DMS153 (cell line): Measurements from ENCODE around the gene IRAK1.

ENCODE experiments used
- DNase-seq: peaks from one replicate; lab custom pipeline; 2025; lab: John Stamatoyannopoulos, UW

The IRAK1 gene

DNA sequence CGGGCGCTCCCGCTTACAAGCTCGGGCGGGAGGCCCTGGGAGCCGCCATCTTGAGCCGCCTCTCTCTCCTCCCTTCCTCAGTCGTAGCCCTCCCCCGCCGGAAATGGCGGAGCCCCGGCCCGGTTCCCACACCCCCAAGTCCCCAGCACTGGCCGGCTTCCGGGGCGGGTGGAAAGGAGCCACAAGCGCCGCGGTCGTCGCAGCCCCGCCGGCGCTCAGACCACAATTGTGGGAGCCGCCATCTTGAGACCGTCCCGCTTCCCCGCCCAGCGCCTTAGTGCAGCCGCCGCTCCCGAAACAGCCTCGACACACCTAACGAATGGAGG is 48.6 kb downstream of the IRAK1 start:
- peak; percentile 78 for DNase-seq

DNA sequence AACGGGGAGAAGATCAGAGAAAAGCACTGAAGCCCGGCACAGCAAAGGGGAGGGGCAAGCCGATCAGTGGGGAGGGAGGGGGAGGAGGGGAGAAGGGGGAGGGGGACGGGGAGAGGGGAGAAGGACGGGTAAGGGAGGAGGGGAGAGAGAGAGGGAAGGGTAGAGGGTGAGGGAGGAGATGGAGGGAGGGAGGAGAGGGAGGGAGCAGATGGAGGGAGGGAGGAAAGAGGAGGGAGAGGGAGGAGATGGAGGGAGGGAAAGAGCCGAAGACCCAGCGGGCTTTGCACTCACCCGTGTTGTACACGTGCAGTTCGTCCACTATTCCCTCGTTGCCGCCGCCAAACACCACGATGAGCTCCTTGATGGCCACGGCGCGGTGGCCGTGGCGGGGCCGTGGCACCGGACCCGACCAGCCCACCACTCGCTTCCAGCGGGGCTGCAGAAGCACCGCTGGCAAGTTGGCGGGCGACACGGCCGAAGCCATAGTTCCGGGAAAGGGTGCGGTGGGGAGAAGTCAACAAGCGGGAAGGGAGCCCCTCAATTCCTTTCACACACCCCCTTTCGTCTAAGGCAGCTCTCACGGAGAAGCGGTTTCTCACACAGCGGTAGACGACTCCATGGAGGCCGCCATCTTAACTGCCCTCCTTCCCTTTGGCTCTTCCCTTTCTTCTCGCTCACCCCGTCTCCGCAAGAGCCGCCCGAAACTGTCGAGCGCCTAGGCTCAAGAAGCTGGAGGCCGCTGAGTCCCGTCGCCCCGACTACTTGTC is 49.2 kb downstream of the IRAK1 start:
- DNase-seq, result peak; percentile 37

DNA sequence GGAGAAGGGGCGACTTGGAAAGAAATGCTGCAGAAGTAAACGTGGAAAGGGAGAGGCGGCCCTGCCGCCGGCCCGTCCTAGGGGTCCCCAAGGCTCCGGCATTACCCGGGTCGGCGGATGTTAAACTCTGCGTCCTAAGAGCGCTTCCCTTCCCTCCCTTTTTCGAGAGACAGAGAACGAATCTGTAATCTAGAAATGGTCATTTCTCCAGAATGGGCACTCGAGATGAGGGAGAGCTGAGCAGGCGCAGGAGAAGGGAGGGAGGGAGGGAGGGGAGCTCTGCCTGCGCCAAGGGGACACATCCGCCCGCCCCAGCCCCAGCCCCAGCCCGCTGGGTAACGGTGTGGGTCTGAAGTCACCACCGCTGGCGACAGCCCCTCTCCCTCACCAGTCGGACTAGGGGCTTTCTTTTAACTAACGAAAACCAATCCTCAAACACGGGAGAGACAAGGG is 49.8 kb downstream of the IRAK1 start:
- peak; percentile 16 for DNase-seq

DNA sequence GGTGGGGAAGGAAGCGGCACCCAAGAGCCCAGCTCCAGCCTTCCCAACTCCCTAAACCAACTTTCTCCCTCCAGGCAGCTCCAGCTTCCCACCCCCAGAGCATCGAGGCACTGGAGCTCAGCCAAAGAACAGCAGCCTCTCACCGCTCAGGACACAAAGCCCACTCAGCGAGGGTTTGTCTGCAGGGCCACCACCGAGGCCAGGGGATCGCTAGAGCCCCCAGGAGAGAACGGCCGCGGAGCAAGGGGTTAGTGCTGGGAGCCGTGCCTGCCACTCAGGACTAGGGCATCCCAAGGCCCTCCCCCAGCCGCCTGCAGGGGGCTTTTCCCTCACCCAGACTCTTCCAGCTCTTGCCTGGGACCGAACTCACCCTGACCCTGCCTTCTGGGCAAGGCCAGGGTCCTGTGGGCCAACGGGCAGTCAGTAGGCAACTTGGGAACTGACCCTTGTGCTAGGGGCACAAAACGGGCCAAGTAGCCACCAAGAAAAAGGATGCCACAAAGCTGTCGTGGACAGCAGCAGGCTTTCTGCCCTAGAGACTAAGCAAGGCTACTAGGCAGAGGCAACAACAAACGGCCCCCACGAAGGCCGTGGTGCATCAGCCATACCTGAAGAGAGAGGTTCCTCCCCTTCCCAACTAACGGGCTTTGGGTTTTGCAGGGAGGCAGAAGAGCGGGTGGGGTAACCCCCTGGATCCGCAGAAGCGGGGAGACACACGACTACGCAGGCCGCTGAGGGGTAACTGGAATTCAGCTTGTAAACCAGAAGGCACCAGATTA is 50.4 kb downstream of the IRAK1 start:
- DNase-seq, result no peak

DNA sequence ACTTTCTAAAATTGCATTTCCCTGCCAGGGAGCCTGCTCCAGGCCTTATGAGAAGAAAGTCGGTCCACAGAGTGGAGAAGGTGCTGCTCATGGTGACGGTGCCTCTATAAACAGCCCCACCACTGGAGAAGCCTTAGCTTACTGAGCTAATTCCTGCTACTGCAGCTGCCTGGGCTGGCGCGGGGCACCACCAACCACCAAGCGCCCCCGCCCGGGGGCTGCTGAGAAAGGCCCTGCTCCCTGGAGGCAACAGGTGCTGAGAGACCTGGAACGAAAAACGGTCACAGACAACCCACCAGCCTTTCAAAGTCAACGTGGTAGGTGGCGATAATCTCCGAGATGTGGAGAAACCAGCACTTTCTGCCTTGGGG is 51.0 kb downstream of the IRAK1 start:
- no peak for DNase-seq

DNA sequence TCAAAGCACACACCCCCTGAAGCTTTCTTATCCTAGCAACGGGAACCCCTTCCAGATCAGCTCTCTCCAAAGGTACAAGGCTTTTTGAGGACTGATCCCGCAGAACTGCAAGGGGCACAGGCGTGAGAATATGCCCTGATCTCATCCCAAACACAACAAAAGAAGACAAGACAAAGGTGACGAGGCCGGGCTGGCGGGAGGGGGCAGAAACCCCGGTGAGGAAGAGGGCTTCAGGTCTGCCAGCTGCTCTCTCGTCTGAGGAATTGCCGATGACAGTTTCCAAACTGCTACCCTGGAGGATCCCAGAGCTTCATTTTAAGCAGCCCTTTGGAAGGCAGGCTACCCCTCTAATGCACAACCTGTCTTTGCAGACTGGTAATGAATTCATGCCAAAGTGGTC is 51.4 kb downstream of the IRAK1 start:
- DNase-seq, result no peak

DNA sequence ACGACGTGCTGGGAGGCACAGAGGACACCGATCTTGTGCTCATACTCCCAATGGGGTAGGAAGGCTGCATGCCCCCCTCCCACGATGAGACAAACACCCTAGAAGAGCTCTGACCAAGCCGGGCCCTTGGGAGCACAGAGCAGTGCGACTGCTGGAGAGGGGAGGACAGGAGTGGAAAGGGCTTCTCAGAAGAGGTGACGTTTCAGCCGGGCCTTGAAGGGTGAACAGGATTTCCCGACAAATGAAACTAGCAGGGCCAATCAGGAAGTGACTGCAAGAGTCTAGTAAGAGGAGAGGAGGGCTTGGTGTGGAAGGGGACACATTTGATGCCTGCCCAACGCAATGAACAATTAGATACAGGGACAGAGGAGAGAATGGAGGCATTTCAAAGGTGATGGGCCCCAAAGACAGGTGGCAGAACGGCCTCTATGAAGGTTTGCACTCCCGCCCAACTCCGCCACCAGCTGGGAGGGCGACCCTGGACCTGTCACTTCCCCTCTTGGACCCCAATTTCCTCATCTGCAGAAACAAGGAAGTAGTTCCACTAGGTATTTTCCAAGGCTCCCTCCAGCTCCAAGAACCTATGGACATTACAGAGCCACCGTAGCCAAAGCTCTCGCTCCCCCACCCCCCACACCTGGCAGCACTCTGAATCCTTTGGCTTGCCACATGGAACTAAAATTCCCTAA is 52.0 kb downstream of the IRAK1 start:
- DNase-seq, result no peak

DNA sequence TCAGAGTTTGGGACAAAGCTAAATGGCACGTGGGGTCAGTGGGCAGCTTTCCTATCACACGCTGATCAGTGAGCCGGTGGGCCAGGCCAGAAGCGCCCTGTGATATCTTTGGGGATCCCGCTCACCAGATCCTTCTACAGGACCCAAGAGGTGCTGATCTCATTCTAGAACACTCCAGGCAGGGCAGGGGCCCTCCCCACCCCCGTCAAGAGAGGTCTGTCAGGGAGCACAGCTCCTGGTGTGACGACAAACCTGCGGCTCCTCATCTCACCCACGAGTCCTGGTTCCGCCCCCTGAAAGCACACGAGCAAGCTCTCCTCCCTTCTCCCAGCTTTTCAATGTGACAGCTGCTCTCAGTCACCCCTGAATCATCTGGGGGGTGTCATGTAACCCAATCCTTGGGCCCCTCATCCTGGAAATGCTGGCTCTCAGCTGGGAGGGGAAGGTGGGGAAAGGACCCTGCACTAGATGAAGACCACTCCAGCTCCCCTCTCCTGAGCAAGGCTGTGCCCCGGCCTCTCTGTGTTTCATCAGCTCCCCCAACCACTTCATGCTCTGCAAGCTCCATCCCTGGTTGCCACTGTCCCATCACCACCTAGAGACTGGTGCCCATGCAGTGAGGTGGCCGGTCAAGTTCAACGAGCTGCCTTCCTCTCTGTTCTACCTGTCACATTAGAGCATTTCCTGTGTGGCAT is 52.7 kb downstream of the IRAK1 start:
- no peak for DNase-seq

DNA sequence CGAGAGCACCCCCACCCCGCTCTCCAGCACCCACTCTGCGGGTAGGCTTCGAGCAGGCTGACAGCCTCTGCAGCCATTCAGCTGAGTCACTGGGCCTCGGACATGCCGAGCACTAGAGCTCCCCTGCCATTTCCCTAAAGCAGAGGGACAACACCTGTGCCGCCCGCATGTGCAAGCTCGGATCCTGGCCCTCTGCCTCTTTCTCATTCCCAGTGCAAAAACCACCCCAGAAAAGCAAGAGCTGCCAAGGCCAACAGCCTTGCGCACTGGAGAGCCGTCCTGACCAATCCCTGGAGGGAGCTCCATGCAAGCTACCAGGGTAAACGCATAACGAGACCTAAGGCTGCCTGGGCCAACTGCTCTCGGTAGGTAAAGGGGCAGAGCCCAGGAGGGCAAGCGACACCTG is 53.4 kb downstream of the IRAK1 start:
- DNase-seq, result no peak

DNA sequence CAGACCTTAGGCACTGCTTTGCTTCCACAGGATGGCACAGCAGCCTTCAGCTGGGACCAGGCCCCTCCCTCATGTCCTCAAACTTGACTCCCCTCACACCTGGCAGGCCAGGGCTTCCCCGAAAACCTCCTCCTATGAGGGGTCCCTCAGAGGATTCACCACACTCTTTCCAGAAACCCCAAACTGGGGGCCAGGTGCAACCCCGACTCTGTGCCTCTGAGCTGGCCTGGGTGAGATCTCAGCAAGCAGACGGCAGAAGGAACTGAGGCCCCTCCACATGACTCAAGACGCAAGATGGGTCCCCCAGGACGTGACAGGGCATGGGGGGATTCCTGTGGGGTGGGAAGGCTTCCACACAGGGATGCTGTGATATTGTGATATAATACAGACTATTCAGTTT is 54.3 kb downstream of the IRAK1 start:
- DNase-seq, result no peak

DNA sequence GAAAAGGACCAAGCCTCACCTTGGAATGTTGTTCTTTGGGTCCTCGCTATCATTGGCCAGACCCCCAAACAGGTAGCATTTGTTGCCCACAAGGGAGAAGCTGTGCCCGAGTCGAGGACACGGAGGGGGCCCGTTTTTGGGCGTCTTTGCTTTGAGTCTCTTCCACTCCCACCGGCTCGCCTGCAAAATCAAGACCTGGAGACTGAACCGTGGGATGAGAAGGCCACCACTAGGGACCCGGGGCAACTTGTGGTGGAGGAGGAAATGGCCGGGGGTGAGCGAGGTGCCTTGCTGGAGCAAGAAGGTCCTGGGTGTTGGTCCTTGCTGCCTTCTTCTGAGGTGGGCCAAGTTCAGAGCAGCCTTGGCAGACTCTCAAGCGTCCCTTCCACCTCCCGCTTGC is 55.6 kb downstream of the IRAK1 start:
- DNase-seq, result no peak

DNA sequence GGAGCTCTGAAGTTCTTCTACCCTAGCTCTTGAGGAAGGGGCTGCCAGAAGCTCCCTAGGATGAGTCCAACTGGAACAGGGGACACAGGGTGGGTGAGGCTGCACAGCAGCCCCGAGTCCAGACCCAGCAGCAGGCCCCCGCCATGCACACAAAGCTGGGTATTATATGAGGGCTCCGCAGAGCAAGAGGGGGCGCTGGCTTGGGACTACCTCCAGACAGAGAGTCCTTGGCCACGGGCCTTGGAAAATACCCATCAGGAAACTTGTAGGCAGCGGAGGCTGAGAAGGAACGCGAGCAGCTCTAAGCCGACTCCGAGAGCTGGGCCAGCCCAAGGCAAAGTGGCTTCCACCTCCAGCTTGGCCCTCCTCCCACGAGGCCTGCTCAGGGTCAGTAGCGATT is 56.2 kb downstream of the IRAK1 start:
- DNase-seq, result no peak

DNA sequence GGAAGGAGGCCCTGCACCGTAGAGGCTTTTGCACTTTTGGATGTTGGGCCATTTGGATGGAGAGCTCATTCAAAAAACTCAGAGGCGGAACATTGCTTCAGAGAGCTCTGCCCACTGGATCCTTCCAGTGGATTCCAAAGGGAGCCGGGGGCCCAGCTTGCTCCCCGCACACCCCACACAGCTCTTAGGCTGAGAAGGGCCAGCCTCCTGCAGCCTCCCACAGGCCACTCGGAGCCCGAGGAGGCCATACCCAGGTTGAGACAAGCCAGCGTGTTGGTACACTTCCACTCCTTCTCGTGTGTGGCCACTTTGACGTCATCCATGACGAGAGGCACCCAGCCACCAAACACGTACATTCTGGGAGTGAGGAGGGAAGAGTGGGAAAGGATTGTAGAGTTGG is 58.4 kb downstream of the IRAK1 start:
- DNase-seq, result no peak

DNA sequence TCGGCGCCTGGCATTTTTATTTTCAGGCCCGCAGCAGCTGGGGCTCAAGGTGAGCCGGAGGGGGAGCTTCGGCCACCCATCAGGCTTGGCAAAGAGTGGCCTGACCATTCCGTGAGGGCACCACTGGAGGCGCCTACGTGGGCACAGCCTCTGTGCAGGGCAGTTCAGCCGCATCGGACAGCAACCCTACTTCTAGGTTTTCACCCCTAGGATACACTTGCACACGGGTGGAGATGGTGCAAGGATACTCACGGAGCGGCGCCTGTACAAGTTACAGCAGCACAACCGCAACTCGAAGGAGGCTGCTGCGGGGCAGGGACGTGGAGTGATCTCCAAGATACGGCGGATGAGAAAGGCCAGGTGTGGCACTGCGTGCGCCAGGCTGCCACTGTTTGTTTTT is 58.9 kb downstream of the IRAK1 start:
- no peak for DNase-seq
